Stimulated activated effector memory CD8-positive, alpha-beta T cell treated with anti-CD3 and anti-CD28 coated beads, Interleukin-12 subunit alpha, Interleukin-12 subunit beta, amount 100 ng/mL, for 72 hours (primary cell): ENCODE data around the gene C17orf75.

Experiments used
- ATAC-seq: fragments of 150-1000 bp; cut with Tn5 transposase; 2 replicates; pipeline ENCODE4 v1.10.0; 2021
- DNase-seq, 2 donors: peaks; one replicate each; pipeline ENCODE4 v3.0.0; 2021 to 2022; ENCODE audit warnings: low spot score in 2 of 2
- H3K27ac Mint-ChIP-seq: one replicate; pipeline ENCODE4 v1.8.0; 2022; ENCODE audit warnings: mild to moderate bottlenecking, mixed read lengths
- H3K36me3 Mint-ChIP-seq: one replicate; pipeline ENCODE4 v1.8.0; 2022; ENCODE audit warnings: mild to moderate bottlenecking, mixed read lengths
- H3K4me1 Mint-ChIP-seq: one replicate; pipeline ENCODE4 v1.8.0; 2022; ENCODE audit warnings: mixed read lengths
- H3K4me3 Mint-ChIP-seq: one replicate; pipeline ENCODE4 v1.8.0; 2022; ENCODE audit warnings: mild to moderate bottlenecking, mixed read lengths
- H3K9me3 Mint-ChIP-seq: one replicate; pipeline ENCODE4 v1.8.0; 2022; ENCODE audit warnings: mixed read lengths

The C17orf75 gene

GRCh38 chr17:32299580-32300164 lies 42.3 kb downstream of the C17orf75 start:
- H3K9me3 Mint-ChIP-seq, result no peaks in the 10 kb centered on the region
- no peak overlapping the region for H3K27ac Mint-ChIP-seq
- no peaks in the 10 kb centered on the region for H3K4me1 Mint-ChIP-seq
- ATAC-seq (no peak), DNase-seq (no peak)
- no peaks in the 10 kb centered on the region for H3K36me3 Mint-ChIP-seq
- no peak overlapping the region for H3K4me3 Mint-ChIP-seq

DNA sequence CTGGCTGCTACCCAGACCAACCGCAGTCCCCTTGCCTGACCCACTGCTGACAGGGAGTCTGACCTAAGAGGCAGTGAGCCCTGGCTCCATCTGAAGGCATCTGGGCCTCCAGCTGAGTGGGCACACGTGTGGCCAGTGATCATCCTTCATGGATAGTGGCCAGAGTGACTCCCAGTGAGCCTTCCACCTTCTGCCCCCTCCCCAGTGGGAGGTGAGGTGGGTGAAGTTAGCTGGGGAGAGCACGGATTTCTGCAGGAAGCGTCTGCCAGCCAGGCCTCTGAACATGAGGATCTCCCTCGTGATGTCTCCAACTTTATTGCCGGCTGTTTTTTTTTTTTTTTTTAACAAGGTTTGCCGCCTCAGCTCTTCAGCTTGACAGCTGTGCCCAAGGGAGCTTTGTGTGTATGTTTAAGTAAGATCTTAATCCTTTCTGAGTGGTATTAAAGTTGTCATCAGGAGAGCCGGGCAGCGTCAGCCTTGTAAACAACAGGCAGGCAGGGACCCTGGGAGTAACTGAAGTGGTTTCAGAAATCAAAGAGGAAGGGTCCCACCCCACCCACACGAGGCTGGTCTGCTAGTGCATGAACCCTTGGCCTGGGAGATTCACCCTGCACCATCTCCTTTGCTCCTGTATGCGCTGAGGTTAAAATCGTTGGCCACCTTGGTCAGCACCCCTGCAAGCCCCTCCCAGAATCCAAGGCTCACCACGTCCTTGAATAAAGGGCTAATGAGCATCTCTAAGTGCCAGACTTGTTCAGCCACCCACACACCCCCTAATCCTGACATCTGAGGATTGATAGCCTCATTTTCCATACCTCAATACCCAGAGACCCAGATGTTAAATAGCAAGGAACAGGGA lies 43.0 kb downstream of the C17orf75 start:
- H3K27ac Mint-ChIP-seq, result no peak overlapping the region
- ATAC-seq (no peak), DNase-seq (no peak)
- H3K36me3 Mint-ChIP-seq, result no peaks in the 10 kb centered on the region
- no peaks in the 10 kb centered on the region for H3K4me1 Mint-ChIP-seq
- H3K9me3 Mint-ChIP-seq, result no peaks in the 10 kb centered on the region
- no peak overlapping the region for H3K4me3 Mint-ChIP-seq

DNA sequence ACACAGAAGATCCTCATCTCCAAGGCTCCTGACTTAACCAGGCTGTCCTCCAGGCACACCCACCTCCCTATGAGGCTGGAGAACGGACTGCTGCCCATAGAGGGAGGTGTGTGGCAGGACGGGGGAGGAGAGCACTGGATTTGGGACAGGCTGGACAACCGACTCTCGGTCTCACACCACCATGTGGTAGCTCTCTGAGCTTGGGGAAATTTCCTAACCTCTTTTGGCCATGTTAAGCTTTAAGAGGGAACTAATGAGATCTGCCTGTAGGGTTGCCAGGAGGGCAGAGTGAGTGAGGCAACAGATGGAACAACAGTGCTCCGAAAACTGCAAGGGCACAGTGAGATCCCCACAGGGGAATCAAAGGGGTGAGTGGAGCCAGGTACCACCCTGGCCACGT lies 43.7 kb downstream of the C17orf75 start:
- Mint-ChIP-seq H3K4me1 (no peaks in the 10 kb centered on the region), H3K9me3 (no peaks in the 10 kb centered on the region), H3K36me3 (no peaks in the 10 kb centered on the region), H3K27ac (no peak overlapping the region), H3K4me3 (no peak overlapping the region)
- peak; percentile 21 for ATAC-seq
- no peak for DNase-seq

DNA sequence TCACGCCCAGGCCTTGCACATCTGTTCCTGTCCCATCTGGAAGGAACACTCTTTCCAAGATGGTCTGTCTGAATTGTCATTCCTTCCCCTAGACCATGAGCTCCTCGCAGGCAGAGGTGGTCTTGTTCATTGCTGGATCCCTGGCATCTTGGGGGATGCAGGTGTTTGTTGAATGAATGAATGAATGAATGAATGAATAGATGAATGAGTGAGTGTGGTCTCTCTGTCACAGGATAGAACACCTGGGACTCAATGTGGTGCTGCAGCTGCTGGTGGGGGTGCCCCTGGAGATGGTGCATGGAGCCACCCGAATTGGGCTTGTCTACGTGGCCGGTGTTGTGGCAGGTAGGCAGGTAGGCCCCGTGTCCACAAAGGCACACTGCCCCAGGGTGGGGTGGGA lies 44.1 kb downstream of the C17orf75 start:
- Mint-ChIP-seq H3K9me3 (no peaks in the 10 kb centered on the region), H3K36me3 (no peaks in the 10 kb centered on the region), H3K4me1 (no peaks in the 10 kb centered on the region), H3K27ac (no peak overlapping the region), H3K4me3 (no peak overlapping the region)
- ATAC-seq (no peak), DNase-seq (no peak)

DNA sequence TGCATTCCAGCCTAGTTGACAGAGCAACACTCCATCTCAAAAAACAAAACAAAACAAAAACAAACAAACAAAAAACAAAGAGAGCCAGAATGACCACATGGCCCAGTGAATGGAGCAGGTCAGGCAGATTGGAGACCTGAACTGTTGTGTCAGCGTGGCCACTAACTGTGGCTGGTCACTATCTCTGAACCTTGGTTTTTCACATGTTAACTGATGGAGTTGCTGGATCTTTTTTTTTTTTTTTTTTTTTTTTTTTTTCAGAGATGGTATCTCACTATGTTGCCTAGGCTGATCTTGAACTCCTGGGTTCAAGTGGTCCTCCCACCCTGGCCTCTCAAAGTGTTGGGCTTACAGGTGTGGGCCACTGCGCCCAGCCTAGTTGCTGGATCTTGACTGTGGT lies 44.5 kb downstream of the C17orf75 start:
- H3K36me3 Mint-ChIP-seq, result no peaks in the 10 kb centered on the region
- DNase-seq, result no peak
- no peak overlapping the region for H3K27ac Mint-ChIP-seq
- H3K4me1 Mint-ChIP-seq, result no peaks in the 10 kb centered on the region
- no peaks in the 10 kb centered on the region for H3K9me3 Mint-ChIP-seq
- no peak for ATAC-seq
- no peak overlapping the region for H3K4me3 Mint-ChIP-seq

GRCh38 chr17:32292094-32292493 lies 49.9 kb downstream of the C17orf75 start:
- no peak overlapping the region for H3K27ac Mint-ChIP-seq
- no peaks in the 10 kb centered on the region for H3K36me3 Mint-ChIP-seq
- H3K9me3 Mint-ChIP-seq, result no peaks in the 10 kb centered on the region
- H3K4me1 Mint-ChIP-seq, result no peaks in the 10 kb centered on the region
- DNase-seq, result no peak
- no peak overlapping the region for H3K4me3 Mint-ChIP-seq
- ATAC-seq, result no peak

DNA sequence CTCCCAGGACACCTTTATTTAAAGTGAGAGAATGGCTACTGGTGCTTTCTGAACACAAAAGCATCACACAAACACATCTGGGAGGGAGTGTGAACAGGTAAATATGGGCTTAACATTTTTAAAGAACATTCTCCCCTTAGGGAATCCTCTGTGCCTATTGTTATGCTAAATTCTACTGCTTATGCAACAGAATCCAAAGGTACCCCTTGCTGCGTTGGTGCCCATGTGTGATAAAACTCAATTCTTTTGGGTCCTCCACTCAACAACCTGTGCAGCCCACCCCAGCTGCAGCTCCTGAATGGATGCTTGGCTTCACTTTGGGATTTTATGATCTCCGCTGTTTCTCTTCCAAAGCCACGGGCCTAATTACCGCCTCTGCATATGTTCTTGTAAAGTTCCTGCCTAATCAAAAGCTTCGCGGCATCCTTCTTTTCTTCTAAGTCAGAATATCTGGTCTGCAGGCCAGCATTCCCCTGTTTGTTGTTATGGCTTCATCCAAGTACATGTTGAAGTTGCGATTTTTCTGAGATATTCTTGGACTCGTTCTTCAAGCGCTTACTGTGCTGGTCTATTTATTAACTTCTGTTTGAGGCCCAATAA lies 52.4 kb downstream of the C17orf75 start:
- Mint-ChIP-seq H3K4me1 (no peaks in the 10 kb centered on the region), H3K9me3 (no peaks in the 10 kb centered on the region), H3K4me3 (no peak overlapping the region), H3K36me3 (no peaks in the 10 kb centered on the region), H3K27ac (no peak overlapping the region)
- ATAC-seq (no peak), DNase-seq (no peak)

DNA sequence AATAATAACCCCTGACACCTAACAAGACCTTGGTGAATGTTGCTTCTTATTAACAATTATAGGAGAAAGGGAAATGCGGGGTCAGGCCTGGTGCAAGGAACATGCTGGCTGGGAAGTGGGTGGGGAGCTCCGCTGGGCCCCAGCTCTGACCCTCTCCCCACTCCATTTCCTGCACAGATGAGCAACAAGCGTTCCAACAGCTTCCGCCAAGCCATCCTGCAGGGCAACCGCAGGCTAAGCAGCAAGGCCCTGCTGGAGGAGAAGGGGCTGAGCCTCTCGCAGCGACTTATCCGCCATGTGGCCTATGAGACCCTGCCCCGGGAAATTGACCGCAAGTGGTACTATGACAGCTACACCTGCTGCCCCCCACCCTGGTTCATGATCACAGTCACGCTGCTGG lies 53.4 kb downstream of the C17orf75 start:
- Mint-ChIP-seq H3K4me3 (no peak overlapping the region), H3K27ac (no peak overlapping the region), H3K4me1 (no peaks in the 10 kb centered on the region), H3K36me3 (no peaks in the 10 kb centered on the region), H3K9me3 (no peaks in the 10 kb centered on the region)
- ATAC-seq, result no peak
- DNase-seq, result no peak

DNA sequence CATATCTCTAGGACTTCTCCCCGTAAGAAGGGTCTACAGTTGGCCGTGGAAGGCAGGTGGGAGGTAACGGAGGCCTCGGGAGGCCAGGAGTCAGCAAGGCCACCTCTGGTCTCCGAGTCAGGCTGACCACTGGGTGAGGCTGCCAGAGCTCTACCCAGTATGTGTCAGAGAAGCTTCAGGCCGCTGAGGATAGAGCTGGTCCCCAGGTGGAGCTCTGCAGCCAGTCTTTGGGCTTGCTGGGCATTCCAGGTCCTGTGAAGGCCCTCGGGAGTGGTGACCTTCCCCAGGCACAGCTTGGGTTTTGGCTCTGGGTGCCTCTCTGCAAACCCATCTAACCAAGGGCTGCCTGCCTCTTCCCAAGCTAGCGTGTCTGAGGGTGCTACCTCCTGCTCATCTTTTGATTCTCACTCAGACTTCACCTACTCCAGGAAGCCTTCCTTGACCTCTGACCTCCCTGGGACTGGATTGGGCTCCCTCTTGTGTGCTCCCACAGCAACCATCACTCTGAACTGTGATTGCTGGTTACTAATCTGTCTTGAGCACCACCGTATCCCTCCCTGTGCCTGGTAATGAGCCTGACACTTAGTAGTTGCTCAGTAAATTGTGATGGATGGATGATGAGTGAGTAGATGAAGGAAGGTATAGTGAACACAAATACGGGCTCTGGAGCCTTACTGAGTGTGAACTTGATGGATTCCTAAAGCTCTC lies 54.0 kb downstream of the C17orf75 start:
- no peaks in the 10 kb centered on the region for H3K36me3 Mint-ChIP-seq
- no peak overlapping the region for H3K27ac Mint-ChIP-seq
- no peaks in the 10 kb centered on the region for H3K4me1 Mint-ChIP-seq
- DNase-seq (no peak), ATAC-seq (no peak)
- no peaks in the 10 kb centered on the region for H3K9me3 Mint-ChIP-seq
- H3K4me3 Mint-ChIP-seq, result no peak overlapping the region

DNA sequence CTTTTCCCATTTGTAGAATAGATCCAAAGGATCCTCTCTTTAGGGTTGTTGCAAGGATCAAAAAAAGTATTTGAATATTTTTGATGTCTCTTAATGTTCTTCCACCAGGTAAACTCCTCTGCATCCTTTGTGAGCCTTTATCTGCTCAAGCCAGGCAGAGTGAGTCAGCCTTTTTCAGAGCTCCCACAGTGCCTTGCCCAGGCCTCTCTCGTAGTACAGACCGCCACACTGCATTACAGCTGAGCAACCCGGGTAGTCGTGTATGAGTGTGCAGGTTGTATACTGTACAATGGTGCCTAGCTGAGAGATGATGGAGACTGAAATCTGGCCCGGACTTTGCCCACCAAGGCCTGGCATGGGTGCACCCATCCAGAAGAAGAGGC lies 55.5 kb downstream of the C17orf75 start:
- no peaks in the 10 kb centered on the region for H3K36me3 Mint-ChIP-seq
- H3K4me1 Mint-ChIP-seq, result no peaks in the 10 kb centered on the region
- H3K9me3 Mint-ChIP-seq, result no peaks in the 10 kb centered on the region
- H3K27ac Mint-ChIP-seq, result no peak overlapping the region
- no peak overlapping the region for H3K4me3 Mint-ChIP-seq
- DNase-seq (no peak), ATAC-seq (peak; percentile 64)

DNA sequence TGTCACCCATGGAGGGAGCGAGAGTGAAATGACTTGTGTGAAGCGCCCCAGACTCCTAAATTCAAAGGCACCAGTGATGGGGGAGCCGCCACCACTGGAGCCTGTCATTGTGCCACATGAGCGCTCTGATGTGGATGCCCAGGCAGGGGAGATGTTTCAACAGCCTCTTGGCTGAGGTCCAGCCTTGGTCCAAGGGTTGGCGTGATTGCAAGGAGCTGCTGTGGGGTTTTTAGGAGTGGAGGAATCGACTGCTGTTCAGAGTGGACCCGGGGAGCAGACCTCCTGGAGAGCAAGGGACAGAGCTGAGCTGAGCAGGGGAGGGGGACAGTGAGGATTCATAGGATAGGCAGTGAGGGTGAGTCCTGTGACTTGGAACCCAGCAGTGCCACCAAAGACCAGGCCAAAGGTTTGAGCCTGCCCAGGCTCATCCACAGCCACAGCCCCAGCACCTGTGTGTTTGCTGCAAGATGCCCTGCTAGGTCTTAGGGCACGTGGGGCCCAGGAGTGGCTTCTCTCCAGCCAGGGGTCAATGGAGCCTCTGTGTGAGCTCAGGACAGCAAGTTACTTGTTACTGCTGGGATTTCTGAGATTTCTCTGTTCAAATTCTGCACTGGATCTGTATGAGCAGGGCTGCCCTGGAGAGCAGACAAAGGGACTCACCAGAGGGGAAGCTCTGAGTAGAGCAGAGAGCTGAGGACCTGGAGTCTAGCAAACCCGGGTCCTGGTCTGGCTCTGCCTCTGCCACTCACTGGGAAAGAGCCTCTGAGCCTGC lies 56.0 kb downstream of the C17orf75 start:
- Mint-ChIP-seq H3K4me1 (no peaks in the 10 kb centered on the region), H3K36me3 (no peaks in the 10 kb centered on the region), H3K9me3 (no peaks in the 10 kb centered on the region), H3K27ac (no peak overlapping the region), H3K4me3 (no peak overlapping the region)
- DNase-seq, result no peak
- no peak for ATAC-seq

DNA sequence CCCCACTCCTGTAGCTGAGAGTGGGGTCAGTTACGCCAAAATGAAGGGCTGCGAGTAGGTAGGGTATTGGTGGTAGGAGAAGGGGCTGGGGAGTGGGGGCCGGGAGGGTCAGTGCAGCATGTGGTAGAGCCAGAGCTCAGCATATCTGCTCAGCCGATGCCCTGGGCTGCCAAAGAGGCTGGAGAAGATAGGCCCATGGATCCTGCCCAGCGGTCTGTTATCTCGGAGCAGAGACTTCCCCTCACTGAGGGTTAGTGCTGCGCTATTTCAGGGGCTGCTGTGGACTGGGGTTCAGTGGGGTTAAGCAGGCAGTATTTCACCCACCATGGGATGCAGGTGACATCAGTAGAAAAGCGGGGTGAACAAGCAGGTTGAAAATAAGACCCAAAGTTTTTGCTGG lies 56.7 kb downstream of the C17orf75 start:
- H3K4me3 Mint-ChIP-seq, result no peak overlapping the region
- H3K9me3 Mint-ChIP-seq, result no peaks in the 10 kb centered on the region
- DNase-seq (no peak), ATAC-seq (no peak)
- no peaks in the 10 kb centered on the region for H3K4me1 Mint-ChIP-seq
- no peaks in the 10 kb centered on the region for H3K36me3 Mint-ChIP-seq
- no peak overlapping the region for H3K27ac Mint-ChIP-seq

DNA sequence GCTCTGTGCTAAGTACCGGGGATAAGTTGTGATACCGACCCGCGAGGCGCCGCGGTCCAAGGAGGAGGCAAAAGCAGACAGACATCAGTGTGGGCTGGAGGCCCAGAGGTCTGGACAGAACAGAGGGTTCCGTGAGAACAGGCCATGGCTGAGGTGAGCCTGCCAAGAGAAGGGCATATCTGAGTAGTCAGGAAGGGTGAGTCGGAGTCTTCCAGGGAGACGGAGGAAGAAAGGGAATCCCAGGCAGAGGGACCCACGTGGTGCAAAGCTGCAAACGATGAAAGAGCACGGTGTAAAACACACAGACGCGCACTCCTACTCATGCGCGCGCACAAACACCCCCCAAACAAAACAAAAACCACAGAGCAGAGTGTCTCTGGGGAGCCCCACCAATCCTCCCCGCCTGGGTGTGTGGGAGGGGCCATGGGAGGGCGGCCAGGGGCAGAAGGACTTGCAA lies 58.2 kb downstream of the C17orf75 start:
- no peak for ATAC-seq
- no peak for DNase-seq
- no peak overlapping the region for H3K27ac Mint-ChIP-seq
- H3K4me1 Mint-ChIP-seq, result no peaks in the 10 kb centered on the region
- no peak overlapping the region for H3K4me3 Mint-ChIP-seq
- no peaks in the 10 kb centered on the region for H3K9me3 Mint-ChIP-seq
- H3K36me3 Mint-ChIP-seq, result no peaks in the 10 kb centered on the region

GRCh38 chr17:32281011-32281451 lies 60.9 kb downstream of the C17orf75 start:
- DNase-seq, result no peak
- Mint-ChIP-seq H3K36me3 (no peaks in the 10 kb centered on the region), H3K4me3 (no peak overlapping the region), H3K9me3 (no peaks in the 10 kb centered on the region), H3K27ac (no peak overlapping the region), H3K4me1 (no peaks in the 10 kb centered on the region)
- ATAC-seq, result no peak
